Progenitor cell of endocrine pancreas (in vitro differentiated cells): ENCODE results near the gene PIM2. TPM values are rescaled to one million over a fixed set of nuclear protein-coding genes. Genes with fewer than 3 reads are reported as not detected.
"Not testable (repeated sequence)": the region's sequence is repeated elsewhere in the genome, so short reads cannot be mapped to it uniquely, and the experiment has no call there.

Experiments used
- DNase-seq: peaks from one replicate; pipeline ENCODE4 v3.0.0; 2021; ENCODE audit warnings: low spot score; ENCODE audit not compliant: unreplicated experiment
- H3K27ac Mint-ChIP-seq: 2 replicates; pipeline ENCODE4 v1.8.0; 2021; ENCODE audit warnings: mild to moderate bottlenecking, moderate library complexity, mixed read lengths
- H3K27me3 Mint-ChIP-seq: 2 replicates; pipeline ENCODE4 v1.8.0; 2021; ENCODE audit warnings: mixed read lengths
- H3K36me3 Mint-ChIP-seq: 2 replicates; pipeline ENCODE4 v1.8.0; 2022; ENCODE audit warnings: mixed read lengths; ENCODE audit not compliant: insufficient read depth
- H3K4me1 Mint-ChIP-seq: 2 replicates; pipeline ENCODE4 v1.8.0; 2021; ENCODE audit warnings: low read depth, mixed read lengths
- H3K4me3 Mint-ChIP-seq: 2 replicates; pipeline ENCODE4 v1.8.0; 2021; ENCODE audit warnings: low read depth, mild to moderate bottlenecking, moderate library complexity, mixed read lengths
- H3K9me3 Mint-ChIP-seq: 2 replicates; pipeline ENCODE4 v1.8.0; 2021; ENCODE audit warnings: low read depth, mixed read lengths
- total RNA-seq: library from RNA; stranded (reverse); gene quantifications from 2 replicates; pipeline ENCODE4 v1.2.1, GENCODE V29; 2021
- TF ChIP-seq, protein P1 (sequence below): fragments of 200-600 bp; sonication (generic); IDR thresholded peaks from one replicate; pipeline ENCODE4 v1.5.0; 2021; ENCODE audit warnings: antibody characterized with exemption, mild to moderate bottlenecking; ENCODE audit not compliant: unreplicated experiment

The PIM2 gene
- total RNA-seq, 1 donor from 2014 or later = 10.4 TPM

GRCh38 chrX:48883729-48884128 lies 35.1 kb downstream of the PIM2 start:
- TF ChIP-seq, protein P1, sequence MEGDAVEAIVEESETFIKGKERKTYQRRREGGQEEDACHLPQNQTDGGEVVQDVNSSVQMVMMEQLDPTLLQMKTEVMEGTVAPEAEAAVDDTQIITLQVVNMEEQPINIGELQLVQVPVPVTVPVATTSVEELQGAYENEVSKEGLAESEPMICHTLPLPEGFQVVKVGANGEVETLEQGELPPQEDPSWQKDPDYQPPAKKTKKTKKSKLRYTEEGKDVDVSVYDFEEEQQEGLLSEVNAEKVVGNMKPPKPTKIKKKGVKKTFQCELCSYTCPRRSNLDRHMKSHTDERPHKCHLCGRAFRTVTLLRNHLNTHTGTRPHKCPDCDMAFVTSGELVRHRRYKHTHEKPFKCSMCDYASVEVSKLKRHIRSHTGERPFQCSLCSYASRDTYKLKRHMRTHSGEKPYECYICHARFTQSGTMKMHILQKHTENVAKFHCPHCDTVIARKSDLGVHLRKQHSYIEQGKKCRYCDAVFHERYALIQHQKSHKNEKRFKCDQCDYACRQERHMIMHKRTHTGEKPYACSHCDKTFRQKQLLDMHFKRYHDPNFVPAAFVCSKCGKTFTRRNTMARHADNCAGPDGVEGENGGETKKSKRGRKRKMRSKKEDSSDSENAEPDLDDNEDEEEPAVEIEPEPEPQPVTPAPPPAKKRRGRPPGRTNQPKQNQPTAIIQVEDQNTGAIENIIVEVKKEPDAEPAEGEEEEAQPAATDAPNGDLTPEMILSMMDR = no peak
- Mint-ChIP-seq H3K4me1 (no peaks in the 10 kb centered on the region), H3K27ac (no peak overlapping the region), H3K9me3 (peaks cover 3% of the 10 kb centered on the region), H3K4me3 (no peak overlapping the region), H3K27me3 (no peaks in the 10 kb centered on the region), H3K36me3 (no peaks in the 10 kb centered on the region)
- no peak for DNase-seq

DNA sequence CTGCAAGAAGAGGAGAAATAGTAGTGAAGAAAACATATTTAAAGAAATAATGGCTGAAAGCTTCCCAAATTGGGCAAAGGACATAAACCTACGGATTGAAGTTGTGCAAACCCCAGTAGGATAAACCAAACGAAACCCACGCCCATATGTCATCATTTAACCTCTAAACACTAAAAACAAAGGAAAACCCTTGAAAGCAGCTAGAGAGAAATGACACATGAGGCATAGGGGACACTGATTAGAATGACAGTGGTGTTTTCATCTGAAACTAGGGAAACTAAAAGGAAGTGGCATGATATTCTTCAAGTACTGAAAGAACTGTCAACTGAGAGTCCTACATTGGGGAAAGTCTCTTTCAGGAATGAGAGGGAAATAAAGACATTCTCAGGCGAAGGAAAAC lies 41.9 kb downstream of the PIM2 start:
- H3K4me3 Mint-ChIP-seq, H3K4me1 Mint-ChIP-seq, H3K36me3 Mint-ChIP-seq, DNase-seq, H3K27ac Mint-ChIP-seq, H3K27me3 Mint-ChIP-seq: not testable (repeated sequence)
- peaks cover 13% of the 10 kb centered on the region for H3K9me3 Mint-ChIP-seq

DNA sequence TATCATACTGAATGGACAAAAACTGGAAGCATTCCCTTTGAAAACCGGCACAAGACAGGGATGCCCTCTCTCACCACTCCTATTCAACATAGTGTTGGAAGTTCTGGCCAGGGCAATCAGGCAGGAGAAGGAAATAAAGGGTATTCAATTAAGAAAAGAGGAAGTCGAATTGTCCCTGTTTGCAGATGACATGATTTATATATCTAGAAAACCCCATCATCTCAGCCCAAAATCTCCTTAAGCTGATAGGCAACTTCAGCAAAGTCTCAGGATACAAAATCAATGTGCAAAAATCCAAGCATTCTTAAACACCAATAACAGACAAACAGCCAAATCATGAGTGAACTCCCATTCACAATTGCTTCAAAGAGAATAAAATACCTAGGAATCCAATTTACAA lies 46.8 kb downstream of the PIM2 start:
- not testable (repeated sequence) for H3K36me3 Mint-ChIP-seq, H3K27me3 Mint-ChIP-seq, H3K4me3 Mint-ChIP-seq, H3K4me1 Mint-ChIP-seq, H3K27ac Mint-ChIP-seq, DNase-seq
- H3K9me3 Mint-ChIP-seq = peaks cover 13% of the 10 kb centered on the region

- TF ChIP-seq, protein P1 = no peak
- no peak for DNase-seq
- no peaks in the 10 kb centered on the region for H3K36me3 Mint-ChIP-seq
- H3K4me3 Mint-ChIP-seq = no peak overlapping the region
- H3K27ac Mint-ChIP-seq = no peak overlapping the region
- peaks cover 9% of the 10 kb centered on the region for H3K9me3 Mint-ChIP-seq
- no peaks in the 10 kb centered on the region for H3K27me3 Mint-ChIP-seq
- H3K4me1 Mint-ChIP-seq = no peaks in the 10 kb centered on the region
These were observed 54.6 kb downstream of the PIM2 start for GRCh38 chrX:48864210-48864609.

Other genes starting within 250 kb of the PIM2 start
- 0.62 and 1.2 TPM in 2 replicates for gene WAS, start 235.2 kb downstream of the PIM2 start, total RNA-seq
- 7.4 and 8.2 TPM in 2 replicates for gene SUV39H1, start 222.3 kb downstream of the PIM2 start, total RNA-seq
- gene GLOD5, start 157.3 kb downstream of the PIM2 start, total RNA-seq = not detected in 2 replicates
- gene GATA1, start 132.4 kb downstream of the PIM2 start, total RNA-seq = not detected in 2 replicates
- gene HDAC6, start 117.0 kb downstream of the PIM2 start, total RNA-seq = 234 and 261 TPM in 2 replicates
- gene ERAS, start 92.5 kb downstream of the PIM2 start, total RNA-seq = 0.31 TPM in 1 of 2 replicates, not detected in the other
- 55.4 and 58.3 TPM in 2 replicates for gene PCSK1N, start 83.4 kb downstream of the PIM2 start, total RNA-seq
- 68.1 and 73.8 TPM in 2 replicates for gene TIMM17B, start 21.3 kb downstream of the PIM2 start, total RNA-seq
- 71.5 and 75.4 TPM in 2 replicates for gene PQBP1, start 21.1 kb downstream of the PIM2 start, total RNA-seq
- 33.9 and 34.9 TPM in 2 replicates for gene SLC35A2, start 7.4 kb downstream of the PIM2 start, total RNA-seq
- 52.5 and 53.3 TPM in 2 replicates for gene OTUD5, start 38.6 kb upstream of the PIM2 start, total RNA-seq
- 8.0 and 8.2 TPM in 2 replicates for gene KCND1, start 52.8 kb upstream of the PIM2 start, total RNA-seq
- 89.9 and 98.4 TPM in 2 replicates for gene GRIPAP1, start 83.2 kb upstream of the PIM2 start, total RNA-seq
- 39.7 and 40.8 TPM in 2 replicates for gene TFE3, start 124.3 kb upstream of the PIM2 start, total RNA-seq
- 27.1 and 27.9 TPM in 2 replicates for gene CCDC120, start 140.0 kb upstream of the PIM2 start, total RNA-seq
- 22.6 and 24.1 TPM in 2 replicates for gene PRAF2, start 155.0 kb upstream of the PIM2 start, total RNA-seq
- 44.9 and 55.0 TPM in 2 replicates for gene WDR45, start 160.9 kb upstream of the PIM2 start, total RNA-seq
- 15.6 and 16.5 TPM in 2 replicates for gene GPKOW, start 204.7 kb upstream of the PIM2 start, total RNA-seq
- 3.1 and 5.0 TPM in 2 replicates for gene MAGIX, start 243.7 kb upstream of the PIM2 start, total RNA-seq